ENCODE results near the gene PROS1.

- TF ChIP-seq CTCF (conservative IDR thresholded peaks at IDR 0.05) (no peak), ZFX (IDR thresholded peaks at IDR 0.05) (no peak)
Observed at GRCh38 chr3:93934366-93935046, 39.2 kb downstream of the PROS1 start.

Measured in C4-2B (cell line).